ENCODE data around the gene DVL2.

The DVL2 gene

DNA sequence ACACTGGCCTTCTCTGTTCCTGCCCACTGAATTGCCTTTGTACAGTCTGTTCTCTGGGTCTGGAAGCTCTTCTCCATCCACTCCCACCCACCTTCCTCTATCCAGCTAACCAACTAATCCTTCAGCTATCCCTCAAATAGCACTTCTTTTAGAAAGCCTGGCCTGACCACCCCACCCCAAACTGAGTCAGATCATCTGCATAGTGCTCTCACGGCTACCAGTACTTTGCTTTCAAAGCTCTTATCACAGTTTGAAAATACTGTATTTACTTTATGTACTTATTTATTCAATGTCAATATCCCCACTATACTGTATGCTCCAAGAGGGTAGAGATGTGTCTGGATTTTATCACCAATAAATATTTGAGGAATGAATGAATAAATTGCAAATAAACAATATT, 32.5 kb upstream of the DVL2 start:
- TF ChIP-seq PAX5 (IDR thresholded peaks at IDR 0.05; ENCODE audit: insufficient read depth, low read length, severe bottlenecking) (no peak), POU2F2 (IDR thresholded peaks at IDR 0.05; ENCODE audit: low read depth, low read length) (no peak), POLR2A (IDR thresholded peaks at IDR 0.05; ENCODE audit: low read depth, low read length) (no peak), SPI1 (IDR thresholded peaks at IDR 0.05; ENCODE audit: low read depth, low read length) (no peak), TAF1 (IDR thresholded peaks at IDR 0.05; ENCODE audit: low read depth, low read length) (no peak), POLR2AphosphoS5 (IDR thresholded peaks at IDR 0.05; ENCODE audit: low read depth, low read length) (no peak)
- DNase-seq (ENCODE audit: insufficient read length, low spot score) (no peak), FAIRE-seq (no peak)

GRCh38 chr17:7263801-7264078, 29.4 kb upstream of the DVL2 start:
- no peak for DNase-seq (ENCODE audit: insufficient read length, low spot score)
- no peak for TF ChIP-seq POLR2AphosphoS5 (IDR thresholded peaks at IDR 0.05; ENCODE audit: low read depth, low read length)
- TF ChIP-seq PAX5 (IDR thresholded peaks at IDR 0.05; ENCODE audit: insufficient read depth, low read length, severe bottlenecking): no peak
- TF ChIP-seq POLR2A (IDR thresholded peaks at IDR 0.05; ENCODE audit: low read depth, low read length): no peak
- no peak for TF ChIP-seq TAF1 (IDR thresholded peaks at IDR 0.05; ENCODE audit: low read depth, low read length)
- no peak for TF ChIP-seq POU2F2 (IDR thresholded peaks at IDR 0.05; ENCODE audit: low read depth, low read length)
- no peak for TF ChIP-seq SPI1 (IDR thresholded peaks at IDR 0.05; ENCODE audit: low read depth, low read length)
- FAIRE-seq: no peak

GRCh38 chr17:7262935-7263800, 28.9 kb upstream of the DVL2 start:
- no peak for TF ChIP-seq TAF1 (IDR thresholded peaks at IDR 0.05; ENCODE audit: low read depth, low read length)
- no peak for TF ChIP-seq POLR2A (IDR thresholded peaks at IDR 0.05; ENCODE audit: low read depth, low read length)
- TF ChIP-seq POU2F2 (IDR thresholded peaks at IDR 0.05; ENCODE audit: low read depth, low read length): no peak
- TF ChIP-seq PAX5 (IDR thresholded peaks at IDR 0.05; ENCODE audit: insufficient read depth, low read length, severe bottlenecking): no peak
- no peak for FAIRE-seq
- no peak for DNase-seq (ENCODE audit: insufficient read length, low spot score)

GRCh38 chr17:7262192-7262934, 28.0 kb upstream of the DVL2 start, which contains the start of gene CLDN7:
TSS of gene CLDN7 (minus strand) at chr17:7262478. CDS start at chr17:7262043, 435 bp downstream.
- TF ChIP-seq PAX5 (IDR thresholded peaks at IDR 0.05; ENCODE audit: insufficient read depth, low read length, severe bottlenecking) (no peak), POLR2AphosphoS5 (IDR thresholded peaks at IDR 0.05; ENCODE audit: low read depth, low read length) (no peak), TAF1 (IDR thresholded peaks at IDR 0.05; ENCODE audit: low read depth, low read length) (no peak), POU2F2 (IDR thresholded peaks at IDR 0.05; ENCODE audit: low read depth, low read length) (no peak), POLR2A (IDR thresholded peaks at IDR 0.05; ENCODE audit: low read depth, low read length) (no peak), SPI1 (IDR thresholded peaks at IDR 0.05; ENCODE audit: low read depth, low read length) (no peak)
- no peak for FAIRE-seq
- no peak for DNase-seq (ENCODE audit: insufficient read length, low spot score)

DNA sequence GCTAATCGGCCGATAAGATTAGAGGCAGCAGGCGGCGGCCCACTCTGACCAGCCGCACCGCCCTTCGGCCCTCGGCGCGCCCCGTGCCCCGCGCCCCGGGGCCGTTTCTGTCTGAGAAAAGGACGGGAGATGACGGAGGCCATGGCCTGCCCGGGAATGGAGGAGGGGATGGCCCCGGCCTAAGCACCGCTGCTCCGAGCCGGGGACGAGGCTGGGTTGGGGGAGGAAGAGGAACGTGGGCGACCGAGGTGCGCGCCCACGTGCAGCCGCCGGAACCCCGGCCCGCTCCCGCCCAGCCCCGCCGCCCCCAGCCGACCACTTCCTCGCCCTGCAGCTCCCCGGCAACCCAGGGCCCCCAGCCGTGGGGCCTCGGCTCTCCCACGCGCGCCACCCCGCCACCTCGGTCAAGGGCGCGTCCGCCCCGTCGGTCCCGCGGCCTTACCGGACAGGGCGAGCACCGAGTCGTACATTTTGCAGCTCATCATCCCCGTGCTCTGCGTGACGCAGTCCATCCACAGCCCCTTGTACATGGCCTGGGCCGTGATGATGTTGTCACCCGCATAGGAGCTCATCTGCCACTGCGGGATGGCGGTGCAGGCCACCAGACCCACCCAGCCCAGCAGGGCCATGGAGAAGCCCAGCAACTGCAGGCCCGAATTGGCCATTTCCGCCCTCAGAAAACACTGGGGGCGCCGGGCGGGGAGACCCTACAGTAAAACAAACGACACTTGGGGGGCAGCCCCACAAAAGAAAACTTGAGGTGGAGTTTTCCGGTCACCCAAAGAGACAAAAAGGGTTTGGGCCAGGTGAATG, 27.3 kb upstream of the DVL2 start:
- peak; percentile 64 for DNase-seq (ENCODE audit: insufficient read length, low spot score)
- no peak for TF ChIP-seq POU2F2 (IDR thresholded peaks at IDR 0.05; ENCODE audit: low read depth, low read length)
- TF ChIP-seq POLR2A (IDR thresholded peaks at IDR 0.05; ENCODE audit: low read depth, low read length): no peak
- TF ChIP-seq POLR2AphosphoS5 (IDR thresholded peaks at IDR 0.05; ENCODE audit: low read depth, low read length): no peak
- TF ChIP-seq PAX5 (IDR thresholded peaks at IDR 0.05; ENCODE audit: insufficient read depth, low read length, severe bottlenecking): no peak
- TF ChIP-seq TAF1 (IDR thresholded peaks at IDR 0.05; ENCODE audit: low read depth, low read length): no peak
- TF ChIP-seq SPI1 (IDR thresholded peaks at IDR 0.05; ENCODE audit: low read depth, low read length): no peak
- peak; percentile 77 for FAIRE-seq

- no peak for TF ChIP-seq POLR2A (IDR thresholded peaks at IDR 0.05; ENCODE audit: low read depth, low read length)
- TF ChIP-seq POU2F2 (IDR thresholded peaks at IDR 0.05; ENCODE audit: low read depth, low read length): 0 out of 2 replicates have a peak, but pooled peaks have one; percentile 1
- no peak for TF ChIP-seq PAX5 (IDR thresholded peaks at IDR 0.05; ENCODE audit: insufficient read depth, low read length, severe bottlenecking)
- DNase-seq (ENCODE audit: insufficient read length, low spot score) (peak; percentile 79), FAIRE-seq (peak; percentile 76)
Measured at GRCh38 chr17:7260651-7261378, 26.5 kb upstream of the DVL2 start.

DNA sequence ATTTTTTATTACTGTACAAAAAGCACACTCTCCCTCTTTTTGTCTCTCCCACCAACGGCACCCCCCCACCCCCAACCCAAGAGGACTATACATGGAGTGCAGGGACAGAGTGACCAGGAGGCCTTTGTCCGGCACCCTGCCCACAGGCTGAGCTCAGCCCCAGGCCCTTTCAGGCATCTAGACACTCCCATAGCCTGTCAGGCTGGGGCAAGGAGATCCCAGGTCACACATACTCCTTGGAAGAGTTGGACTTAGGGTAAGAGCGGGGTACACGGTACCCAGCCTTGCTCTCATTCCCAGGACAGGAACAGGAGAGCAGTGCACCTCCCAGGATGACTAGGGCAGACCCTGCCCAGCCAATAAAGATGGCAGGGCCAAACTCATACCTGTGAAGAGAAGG, 25.8 kb upstream of the DVL2 start:
- DNase-seq (ENCODE audit: insufficient read length, low spot score) (no peak), FAIRE-seq (no peak)
- no peak for TF ChIP-seq SPI1 (IDR thresholded peaks at IDR 0.05; ENCODE audit: low read depth, low read length)
- TF ChIP-seq POLR2AphosphoS5 (IDR thresholded peaks at IDR 0.05; ENCODE audit: low read depth, low read length): no peak
- TF ChIP-seq PAX5 (IDR thresholded peaks at IDR 0.05; ENCODE audit: insufficient read depth, low read length, severe bottlenecking): no peak
- no peak; the same call in 1 of the 2 replicates for TF ChIP-seq POLR2A (IDR thresholded peaks at IDR 0.05; ENCODE audit: low read depth, low read length)
- TF ChIP-seq POU2F2 (IDR thresholded peaks at IDR 0.05; ENCODE audit: low read depth, low read length): 0 out of 2 replicates have a peak, but pooled peaks have one; percentile 28

DNA sequence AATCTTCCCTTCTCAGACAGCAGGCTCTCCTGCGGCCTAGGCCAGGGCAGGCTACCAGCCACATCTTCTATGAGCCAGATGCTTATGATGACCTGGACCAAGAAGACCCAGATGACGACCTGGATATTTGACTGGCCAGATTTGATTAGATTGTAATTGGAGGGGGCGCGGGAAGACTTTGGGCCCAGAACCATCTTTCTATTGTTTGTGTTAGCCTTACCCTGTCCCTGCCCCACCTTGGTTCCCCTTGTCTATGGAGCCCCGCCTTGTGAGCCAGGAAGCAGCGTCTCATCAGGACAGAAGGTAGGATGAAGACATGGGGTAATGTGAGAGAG, 25.2 kb upstream of the DVL2 start:
- no peak for DNase-seq (ENCODE audit: insufficient read length, low spot score)
- TF ChIP-seq POLR2AphosphoS5 (IDR thresholded peaks at IDR 0.05; ENCODE audit: low read depth, low read length): no peak
- TF ChIP-seq POLR2A (IDR thresholded peaks at IDR 0.05; ENCODE audit: low read depth, low read length): no peak
- TF ChIP-seq TAF1 (IDR thresholded peaks at IDR 0.05; ENCODE audit: low read depth, low read length): no peak
- no peak for TF ChIP-seq PAX5 (IDR thresholded peaks at IDR 0.05; ENCODE audit: insufficient read depth, low read length, severe bottlenecking)
- no peak for TF ChIP-seq SPI1 (IDR thresholded peaks at IDR 0.05; ENCODE audit: low read depth, low read length)
- TF ChIP-seq POU2F2 (IDR thresholded peaks at IDR 0.05; ENCODE audit: low read depth, low read length): no peak
- no peak for FAIRE-seq
